GM19455 (cell line): ENCODE data around the gene COQ8A.

Experiments
- ATAC-seq: cut with Tn5 transposase; IDR thresholded peaks from one replicate; pipeline ENCODE4 v1.9.1; 2021; ENCODE audit not compliant: unreplicated experiment

The COQ8A gene

GRCh38 chr1:226940029-226940805 is at the start of gene COQ8A:
TSS of gene COQ8A (plus strand) at chr1:226940294. CDS start at chr1:226961386, 21,092 bp downstream.
- peak; percentile 96 for ATAC-seq

- no peak for ATAC-seq
Measured at GRCh38 chr1:226890331-226891108, 49.6 kb upstream of the COQ8A start.

- no peak for ATAC-seq
Measured at GRCh38 chr1:226891346-226891745, 48.7 kb upstream of the COQ8A start.

- no peak for ATAC-seq
Measured at GRCh38 chr1:226891846-226892523, 48.1 kb upstream of the COQ8A start.

- no peak for ATAC-seq
Measured at GRCh38 chr1:226892524-226892875, 47.6 kb upstream of the COQ8A start.

- no peak for ATAC-seq
Measured at GRCh38 chr1:226893936-226894335, 46.2 kb upstream of the COQ8A start.

GRCh38 chr1:226894826-226895225 is 45.3 kb upstream of the COQ8A start:
- no peak for ATAC-seq

- no peak for ATAC-seq
Measured at GRCh38 chr1:226895644-226896043, 44.5 kb upstream of the COQ8A start.

- ATAC-seq: no peak
Measured at GRCh38 chr1:226898246-226898645, 41.8 kb upstream of the COQ8A start.

GRCh38 chr1:226901421-226901820 is 38.7 kb upstream of the COQ8A start:
- ATAC-seq: no peak

GRCh38 chr1:226902601-226903000 is 37.5 kb upstream of the COQ8A start:
- no peak for ATAC-seq

GRCh38 chr1:226903819-226904716 is 36.0 kb upstream of the COQ8A start:
- no peak for ATAC-seq

GRCh38 chr1:226904772-226905171 is 35.3 kb upstream of the COQ8A start:
- no peak for ATAC-seq

GRCh38 chr1:226908419-226908818 is 31.7 kb upstream of the COQ8A start:
- no peak for ATAC-seq

GRCh38 chr1:226908913-226909312 is 31.2 kb upstream of the COQ8A start:
- no peak for ATAC-seq

GRCh38 chr1:226912587-226913176 is 27.4 kb upstream of the COQ8A start:
- ATAC-seq: peak; percentile 66

- ATAC-seq: peak; percentile 9
Measured at GRCh38 chr1:226915672-226915995, 24.5 kb upstream of the COQ8A start.

- no peak for ATAC-seq
Measured at GRCh38 chr1:226916497-226916896, 23.6 kb upstream of the COQ8A start.

GRCh38 chr1:226919587-226919986 is 20.5 kb upstream of the COQ8A start:
- no peak for ATAC-seq

GRCh38 chr1:226919995-226920394 is 20.1 kb upstream of the COQ8A start:
- no peak for ATAC-seq
